K562 (cell line): ENCODE results near the gene ABHD16A. TPM values are rescaled to one million over a fixed set of nuclear protein-coding genes. Genes with fewer than 3 reads are reported as not detected.

Experiments
- CREM ChIP-seq: IDR thresholded peaks from 2 replicates; pipeline ENCODE4 v1.6.1; 2014; ENCODE audit warnings: antibody characterized with exemption, low read depth
- E2F6 ChIP-seq, 2 experiments: IDR thresholded peaks; 2 replicates each; pipeline ENCODE4 v1.6.1; 2011; ENCODE audit warnings: borderline replicate concordance in 1 of 2, control low read depth in 1 of 2, low read depth in 1 of 2, low read length in 1 of 2, mild to moderate bottlenecking in 1 of 2, mixed read lengths in 1 of 2, moderate library complexity in 1 of 2; ENCODE audit not compliant: insufficient read depth in 1 of 2, insufficient read length in 1 of 2, poor library complexity in 1 of 2, severe bottlenecking in 1 of 2; ENCODE audit errors: extremely low read depth in 1 of 2
- KDM5B ChIP-seq: fragments of 200-600 bp; sonication (generic); IDR thresholded peaks from 2 replicates; pipeline ENCODE4 v1.6.1; 2012; ENCODE audit warnings: low read depth, mild to moderate bottlenecking, moderate library complexity, low read length, control low read depth, inconsistent platforms; ENCODE audit not compliant: insufficient replicate concordance
- MAZ ChIP-seq, 2 experiments: fragments of 450-650 bp in 1 of 2; sonication (generic) in 1 of 2; formaldehyde crosslinking; IDR thresholded peaks in 1 of 2; conservative IDR thresholded peaks in 1 of 2; 2 replicates each; pipeline versions ENCODE4 v1.4.0 to v1.5.0; 2020; ENCODE audit warnings: mild to moderate bottlenecking in 1 of 2, missing genetic modification reagents in 1 of 2
- MLLT1 ChIP-seq, 2 experiments: fragments of 450-650 bp; IDR thresholded peaks; 2 replicates each; pipeline ENCODE4 v1.6.1; 2016
- MNT ChIP-seq, 2 experiments: fragments of 450-650 bp; conservative IDR thresholded peaks; 2 replicates each; pipeline ENCODE4 v1.6.1; 2017; ENCODE audit warnings: mild to moderate bottlenecking in 2 of 2, moderate library complexity in 2 of 2
- NEUROD1 ChIP-seq: fragments of 150-350 bp; IDR thresholded peaks from 2 replicates; pipeline ENCODE4 v1.6.1; 2014; ENCODE audit warnings: borderline replicate concordance, low read length, low read depth; ENCODE audit not compliant: partially characterized antibody
- NFATC3 ChIP-seq: fragments of 450-650 bp; IDR thresholded peaks from 2 replicates; pipeline ENCODE4 v1.6.1; 2017; ENCODE audit warnings: mild to moderate bottlenecking
- NFYB ChIP-seq: IDR thresholded peaks from 2 replicates; pipeline ENCODE4 v1.6.1; 2011; ENCODE audit warnings: mild to moderate bottlenecking, moderate library complexity; ENCODE audit not compliant: insufficient read length; ENCODE audit errors: extremely low read depth
- RCOR1 ChIP-seq, 2 experiments: IDR thresholded peaks; 2 replicates each; pipeline ENCODE4 v1.6.1; 2012; ENCODE audit warnings: low read depth in 2 of 2, low read length in 2 of 2, borderline replicate concordance in 1 of 2, improper control_type of control experiment in 1 of 2
- SNIP1 ChIP-seq: fragments of 450-650 bp; IDR thresholded peaks from 2 replicates; pipeline ENCODE4 v1.7.1; 2017; ENCODE audit warnings: low read depth, mild to moderate bottlenecking
- TEAD1 ChIP-seq, 2 experiments: fragments of 450-650 bp in 1 of 2; sonication (generic) in 1 of 2; formaldehyde crosslinking; IDR thresholded peaks; 2 replicates each; pipeline versions ENCODE4 v1.4.0 to v1.8.0; 2020 to 2022; ENCODE audit warnings: mild to moderate bottlenecking in 2 of 2, missing genetic modification reagents in 1 of 2
- TOE1 ChIP-seq, 2 experiments: fragments of 450-650 bp in 1 of 2; sonication (generic) in 1 of 2; formaldehyde crosslinking in 1 of 2; IDR thresholded peaks; 2 replicates each; pipeline versions ENCODE4 v1.7.1 to v1.8.0; 2016 to 2022; ENCODE audit warnings: borderline replicate concordance in 2 of 2, mild to moderate bottlenecking in 2 of 2, antibody characterized with exemption in 1 of 2, inconsistent platforms in 1 of 2, low read depth in 1 of 2, missing genetic modification reagents in 1 of 2, moderate library complexity in 1 of 2
- TRIM24 ChIP-seq, 2 experiments: fragments of 450-650 bp; IDR thresholded peaks; 2 replicates each; pipeline ENCODE4 v1.6.1; 2016
- ZNF3 ChIP-seq: fragments of 250-450 bp; sonication (Bioruptor Pico); IDR thresholded peaks from 2 replicates; pipeline ENCODE4 v1.5.0; 2021; ENCODE audit warnings: mild to moderate bottlenecking, moderate library complexity
- ZNF592 ChIP-seq: fragments of 450-650 bp; IDR thresholded peaks from 2 replicates; pipeline ENCODE4 v1.6.1; 2017; ENCODE audit warnings: antibody characterized with exemption, mild to moderate bottlenecking
- polyA plus RNA-seq, 8 experiments: library from polyadenylated mRNA; depleted of rRNA in 4 of 8; stranded (reverse) in 5 of 8; unstranded in 3 of 8; fragments of >200 nt; fragmentation: Nextera tagmentation in 2 of 8; fragmentation: Illumina TruSeq in 1 of 8; extraction: Ambion mirVana in 2 of 8; extraction: Trizol in 1 of 8; gene quantifications; 2 replicates each; pipeline versions ENCODE4 v1.2.1 to v1.2.3, GENCODE V29; 2011 to 2014; ENCODE audit warnings: inconsistent platforms in 1 of 8, missing spikeins in 1 of 8
- total RNA-seq, 7 experiments: library from RNA; depleted of rRNA in 6 of 7; stranded (reverse); fragments of >200 nt in 6 of 7; fragmentation: Illumina TruSeq in 2 of 7; extraction: Trizol in 2 of 7; gene quantifications; 2 replicates each; pipeline versions ENCODE4 v1.2.1 to v1.2.3, GENCODE V29; 2011 to 2021; ENCODE audit warnings: low replicate concordance in 1 of 7

Gene ABHD16A
- total and polyA plus RNA-seq, 9 of the 15 experiments (the other 6 are each of a cell fraction or from before 2014, with no cell fraction given), result 25.8 to 120 (median 81.6) TPM

- TF ChIP-seq TEAD1 (CRISPR knock-in tag; IDR thresholded peaks at IDR 0.05) (no peak), CREM (0 out of 2 replicates have a peak, but pooled peaks have one; percentile 44), NFYB (no peak), ZNF3 (no peak), ZNF592 (peak; percentile 74; the same call in 1 of the 2 replicates), TRIM24 (IDR thresholded peaks at IDR 0.05) (0 out of 4 replicates have a peak, but pooled peaks of 1 of the 2 experiments have one; percentile 49), MAZ (CRISPR knock-in tag; conservative IDR thresholded peaks at IDR 0.05 in 1 of 2, IDR thresholded peaks at IDR 0.05 in 1 of 2) (peak; percentile 47 to 63; a peak in 3 of 4 replicates), MLLT1 (IDR thresholded peaks at IDR 0.05) (0 out of 4 replicates have a peak, but pooled peaks of 1 of the 2 experiments have one; percentile 12), RCOR1 (IDR thresholded peaks at IDR 0.05; ENCODE audit: borderline replicate concordance in 1 of 2, low read depth in 2 of 2, low read length in 2 of 2) (peak in 1 of 2 experiments; percentile 64; a peak in 2 of 4 replicates), SNIP1 (no peak), E2F6 (IDR thresholded peaks at IDR 0.05; ENCODE audit: borderline replicate concordance in 1 of 2, extremely low read depth in 1 of 2, insufficient read depth in 1 of 2, insufficient read length in 1 of 2, low read depth in 1 of 2, low read length in 1 of 2, poor library complexity in 1 of 2, severe bottlenecking in 1 of 2) (peak in 1 of 2 experiments; percentile 10), MNT (conservative IDR thresholded peaks at IDR 0.05) (0 out of 4 replicates have a peak, but pooled peaks of 1 of the 2 experiments have one; percentile 29), TOE1 (IDR thresholded peaks at IDR 0.05; ENCODE audit: borderline replicate concordance) (peak; percentile 57), TOE1 (CRISPR knock-in tag; IDR thresholded peaks at IDR 0.05; ENCODE audit: borderline replicate concordance, low read depth) (no peak), KDM5B (no peak), NEUROD1 (peak; percentile 56), NFATC3 (no peak)
Observed at GRCh38 chr6:31686483-31686882, 16.6 kb downstream of the ABHD16A start (continued).
